Gastrocnemius medialis (tissue), 4 donors: ENCODE data around the gene PSMD2. TPM values are rescaled to one million over a fixed set of nuclear protein-coding genes. Genes with fewer than 3 reads are reported as not detected.
"Not testable (repeated sequence)": the region's sequence is repeated elsewhere in the genome, so short reads cannot be mapped to it uniquely, and the experiment has no call there.

Source experiments
- ATAC-seq, 2 donors: fragments of 150-250 bp; one replicate each; pipeline ENCODE4 v1.9.1; 2016
- DNase-seq, 2 donors: peaks; one replicate each; pipeline ENCODE4 v3.0.0-alpha.2; 2019
- H3K27ac ChIP-seq, 4 donors: fragments of 200-600 bp; sonication (generic); 1 replicate in 1 of 4; 2 replicates in 3 of 4; pipeline ENCODE4 v1.5.1; 2016 to 2018; ENCODE audit warnings: mild to moderate bottlenecking in 2 of 4, moderate library complexity in 1 of 4
- H3K27me3 ChIP-seq, 3 donors: fragments of 200-600 bp; sonication (generic) in 2 of 3; 1 replicate in 1 of 3; 2 replicates in 2 of 3; pipeline versions ENCODE4 v1.5.1 to v1.6.0; 2016 to 2019; ENCODE audit warnings: mild to moderate bottlenecking in 1 of 3, moderate library complexity in 1 of 3
- H3K36me3 ChIP-seq, 2 donors: fragments of 200-600 bp; sonication (generic) in 1 of 2; one replicate each; pipeline ENCODE4 v1.5.1; 2017 to 2018
- H3K4me1 ChIP-seq, 2 donors: fragments of 200-600 bp; sonication (generic) in 1 of 2; one replicate each; pipeline ENCODE4 v1.5.1; 2016 to 2017; ENCODE audit warnings: mild to moderate bottlenecking in 2 of 2
- H3K4me3 ChIP-seq, 4 donors: fragments of 200-600 bp; sonication (generic) in 3 of 4; 1 replicate in 1 of 4; 2 replicates in 3 of 4; pipeline ENCODE4 v1.5.1; 2016 to 2019; ENCODE audit warnings: mild to moderate bottlenecking in 2 of 4
- H3K9me3 ChIP-seq, 3 donors: fragments of 200-600 bp; sonication (generic) in 2 of 3; 1 replicate in 1 of 3; 2 replicates in 2 of 3; pipeline ENCODE4 v1.5.1; 2016 to 2019
- POLR2A ChIP-seq, 2 donors: fragments of 450-650 bp; IDR thresholded peaks; one replicate each; pipeline ENCODE4 v1.6.1; 2017; ENCODE audit warnings: antibody characterized with exemption in 2 of 2, mild to moderate bottlenecking in 2 of 2, moderate library complexity in 2 of 2
- in situ Hi-C, 4 donors: fragments of 200-750 bp; cut with MboI; loops; one replicate each; pipeline versions ENCODE4 v1.15.0 to v1.8.0; 2017; ENCODE audit warnings: low sequenced_read_pairs in 4 of 4
- intact Hi-C: fragments of 100-400 bp; cut with DNase I; formaldehyde crosslinking; loops from one replicate; pipeline ENCODE4 v1.15.1; 2023; ENCODE audit warnings: low total_unique reads
- total RNA-seq, 4 donors: library from RNA; depleted of rRNA; stranded (reverse); fragments of >200 nt; gene quantifications; one replicate each; pipeline versions ENCODE4 v1.1.0 to v1.2.3, GENCODE V29; 2016
- TF ChIP-seq, protein P1 (sequence below), 5 experiments: fragments of 450-650 bp in 3 of 5; fragments of 200-600 bp in 2 of 5; sonication (generic) in 2 of 5; IDR thresholded peaks in 4 of 5; conservative IDR thresholded peaks in 1 of 5; 1 replicate in 4 of 5; 2 replicates in 1 of 5; pipeline ENCODE4 v1.5.1; 2016 to 2019; ENCODE audit warnings: antibody characterized with exemption in 5 of 5, mild to moderate bottlenecking in 3 of 5, moderate library complexity in 3 of 5

PSMD2 gene
- total RNA-seq, 4 donors from 2014 or later: 560 to 831 (median 720) TPM

DNA sequence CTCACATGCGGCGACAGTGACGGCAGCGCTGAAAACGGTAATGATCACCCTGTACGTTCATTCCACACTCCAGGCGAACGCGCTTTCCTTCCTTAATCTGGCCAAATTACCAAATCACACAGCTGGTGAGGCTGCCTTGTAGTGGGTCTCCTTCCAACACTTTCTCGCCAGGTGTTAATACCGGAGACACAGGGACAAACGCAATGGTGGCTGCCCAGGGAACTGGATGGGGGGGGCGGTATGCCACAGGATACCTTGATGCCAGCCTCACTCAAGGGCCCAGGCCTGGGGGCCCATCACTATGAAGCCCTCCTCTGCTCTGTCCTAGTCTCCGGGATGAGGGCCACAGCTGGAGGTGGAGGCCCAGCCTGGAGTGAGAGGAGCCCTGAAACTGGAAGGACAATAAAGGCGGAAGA is 36.3 kb upstream of the PSMD2 start:
- H3K4me3 ChIP-seq: peak overlapping the region in 2 of 4 donors; percentile 13 to 54

GRCh38 chr3:184267249-184267648 is 31.8 kb upstream of the PSMD2 start:
- ATAC-seq, H3K4me1 ChIP-seq, H3K36me3 ChIP-seq, H3K9me3 ChIP-seq, intact Hi-C loops, DNase-seq, H3K27ac ChIP-seq, H3K4me3 ChIP-seq: not testable (repeated sequence)
- peaks cover 19 to 46% (median 20%) of the 10 kb centered on the region in 3 donors for H3K27me3 ChIP-seq
- in situ Hi-C loops: loop anchor here in 1 of 4 donors (25.0 kb wide), 1 partner anchor 380 kb away; the partner anchor contains the start of gene PARL

More for the DNA sequence above, 36.3 kb upstream of the PSMD2 start:
- intact Hi-C loops (no loop called here), in situ Hi-C loops (loop anchor here in 1 of 4 donors (25.0 kb wide), 1 partner anchor 375 kb away; the partner anchor contains the start of gene PARL)
- no peak for TF ChIP-seq POLR2A (IDR thresholded peaks at IDR 0.05)
- TF ChIP-seq, protein P1, sequence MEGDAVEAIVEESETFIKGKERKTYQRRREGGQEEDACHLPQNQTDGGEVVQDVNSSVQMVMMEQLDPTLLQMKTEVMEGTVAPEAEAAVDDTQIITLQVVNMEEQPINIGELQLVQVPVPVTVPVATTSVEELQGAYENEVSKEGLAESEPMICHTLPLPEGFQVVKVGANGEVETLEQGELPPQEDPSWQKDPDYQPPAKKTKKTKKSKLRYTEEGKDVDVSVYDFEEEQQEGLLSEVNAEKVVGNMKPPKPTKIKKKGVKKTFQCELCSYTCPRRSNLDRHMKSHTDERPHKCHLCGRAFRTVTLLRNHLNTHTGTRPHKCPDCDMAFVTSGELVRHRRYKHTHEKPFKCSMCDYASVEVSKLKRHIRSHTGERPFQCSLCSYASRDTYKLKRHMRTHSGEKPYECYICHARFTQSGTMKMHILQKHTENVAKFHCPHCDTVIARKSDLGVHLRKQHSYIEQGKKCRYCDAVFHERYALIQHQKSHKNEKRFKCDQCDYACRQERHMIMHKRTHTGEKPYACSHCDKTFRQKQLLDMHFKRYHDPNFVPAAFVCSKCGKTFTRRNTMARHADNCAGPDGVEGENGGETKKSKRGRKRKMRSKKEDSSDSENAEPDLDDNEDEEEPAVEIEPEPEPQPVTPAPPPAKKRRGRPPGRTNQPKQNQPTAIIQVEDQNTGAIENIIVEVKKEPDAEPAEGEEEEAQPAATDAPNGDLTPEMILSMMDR (IDR thresholded peaks at IDR 0.05 in 4 of 5, conservative IDR thresholded peaks at IDR 0.05 in 1 of 5): no peak
- ATAC-seq (no peak), DNase-seq (no peak)
- H3K27me3 ChIP-seq: peaks cover 36 to 76% (median 51%) of the 10 kb centered on the region in 3 donors
- no peak overlapping the region for H3K27ac ChIP-seq
- H3K9me3 ChIP-seq: no peaks in the 10 kb centered on the region
- H3K36me3 ChIP-seq: peaks cover 0 to 7% of the 10 kb centered on the region in 2 donors
- H3K4me1 ChIP-seq: peaks cover 10 to 14% of the 10 kb centered on the region in 2 donors

DNA sequence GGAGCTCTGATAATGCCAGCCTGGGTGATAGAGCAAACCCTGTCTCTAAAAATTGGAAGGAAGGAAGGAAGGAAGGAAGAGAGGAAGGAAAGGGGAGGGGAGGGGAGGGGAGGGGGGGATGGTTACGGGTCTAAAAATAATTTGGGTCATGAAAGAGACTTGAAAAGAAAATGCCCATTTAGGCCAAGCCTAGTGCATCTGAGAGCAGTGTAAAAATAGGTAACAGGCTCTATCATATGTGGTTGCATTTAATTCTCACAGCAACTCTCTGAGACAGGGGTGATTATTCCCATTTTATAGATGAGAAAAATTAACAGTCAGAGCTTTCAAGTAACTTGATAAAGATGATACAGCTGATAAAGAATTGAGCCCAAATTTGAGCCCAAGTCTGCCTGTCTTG is 26.8 kb upstream of the PSMD2 start:
- ATAC-seq (no peak), DNase-seq (no peak)
- in situ Hi-C loops: loop anchor here in 1 of 4 donors (25.0 kb wide), 1 partner anchor 385 kb away; the partner anchor contains the start of gene PARL
- Histone ChIP-seq H3K4me3 (no peak overlapping the region), H3K4me1 (no peaks in the 10 kb centered on the region), H3K27me3 (peaks cover 20 to 38% (median 26%) of the 10 kb centered on the region in 3 donors), H3K9me3 (no peaks in the 10 kb centered on the region), H3K36me3 (no peaks in the 10 kb centered on the region), H3K27ac (no peak overlapping the region)
- intact Hi-C loops: no loop called here
- TF ChIP-seq POLR2A (IDR thresholded peaks at IDR 0.05): no peak
- TF ChIP-seq, protein P1 (IDR thresholded peaks at IDR 0.05 in 4 of 5, conservative IDR thresholded peaks at IDR 0.05 in 1 of 5): no peak

DNA sequence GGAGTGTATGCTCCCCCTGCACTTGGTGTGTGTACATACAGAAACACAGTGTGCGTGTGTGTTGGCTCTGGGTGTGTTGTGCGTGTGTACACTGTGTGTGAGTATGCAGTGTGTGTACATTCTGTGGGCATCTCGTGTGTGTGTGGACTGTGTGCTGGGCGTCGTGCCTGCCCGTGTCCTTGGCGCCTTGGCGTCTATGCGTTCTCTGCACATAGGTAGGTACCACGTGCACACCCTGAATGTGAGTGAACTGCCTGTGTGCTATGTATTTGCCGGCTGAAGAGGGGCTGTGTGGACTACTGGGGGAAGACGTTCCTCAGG is 23.7 kb upstream of the PSMD2 start:
- H3K27me3 ChIP-seq: peaks cover 20 to 28% (median 24%) of the 10 kb centered on the region in 3 donors

More for the DNA sequence above, 23.7 kb upstream of the PSMD2 start:
- intact Hi-C loops (no loop called here), in situ Hi-C loops (loop anchor here in 1 of 4 donors (25.0 kb wide), 1 partner anchor 388 kb away; the partner anchor contains the start of gene PARL)
- Histone ChIP-seq H3K9me3 (no peaks in the 10 kb centered on the region), H3K4me3 (no peak overlapping the region), H3K36me3 (no peaks in the 10 kb centered on the region), H3K27ac (no peak overlapping the region), H3K4me1 (no peaks in the 10 kb centered on the region)
- TF ChIP-seq POLR2A (IDR thresholded peaks at IDR 0.05): no peak
- TF ChIP-seq, protein P1 (IDR thresholded peaks at IDR 0.05 in 4 of 5, conservative IDR thresholded peaks at IDR 0.05 in 1 of 5): no peak
- ATAC-seq (no peak), DNase-seq (no peak)
